OCI-LY7 (cell line): Measurements from ENCODE around the gene SEC22C.

Experiments
- EZH2phosphoT487 ChIP-seq: fragments of 200-600 bp; sonication (generic); IDR thresholded peaks from 2 replicates; pipeline ENCODE4 v1.6.1; 2018; ENCODE audit warnings: low read depth, borderline replicate concordance, mild to moderate bottlenecking, mixed run types, antibody characterized with exemption, low read length, moderate library complexity, mixed read lengths
- TF ChIP-seq, protein P1 (sequence below): fragments of 200-600 bp; sonication (generic); conservative IDR thresholded peaks from 2 replicates; pipeline ENCODE4 v1.5.1; 2014; ENCODE audit warnings: mild to moderate bottlenecking, antibody characterized with exemption, low read length, moderate library complexity, mixed read lengths

DNA sequence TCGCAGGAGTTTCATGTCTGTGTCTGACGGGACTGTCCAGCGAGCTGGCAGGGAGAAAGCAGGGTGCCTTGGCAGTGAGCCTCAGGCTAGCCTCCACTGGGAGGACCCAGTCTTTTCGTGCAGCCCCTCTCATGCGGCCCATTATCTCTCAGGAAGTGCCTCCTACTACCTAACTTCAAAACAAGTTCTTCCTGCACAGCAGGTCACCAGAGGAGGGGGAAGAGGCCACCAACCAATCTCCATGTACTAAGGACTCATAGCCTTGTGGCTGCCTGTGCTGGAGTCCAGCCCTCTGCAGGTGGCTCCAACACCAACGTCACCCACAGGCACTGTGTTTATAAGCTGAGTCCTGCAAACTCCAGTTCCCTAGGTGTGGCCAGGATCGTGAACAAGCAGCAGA lies 74.5 kb downstream of the SEC22C start:
- TF ChIP-seq, protein P1, sequence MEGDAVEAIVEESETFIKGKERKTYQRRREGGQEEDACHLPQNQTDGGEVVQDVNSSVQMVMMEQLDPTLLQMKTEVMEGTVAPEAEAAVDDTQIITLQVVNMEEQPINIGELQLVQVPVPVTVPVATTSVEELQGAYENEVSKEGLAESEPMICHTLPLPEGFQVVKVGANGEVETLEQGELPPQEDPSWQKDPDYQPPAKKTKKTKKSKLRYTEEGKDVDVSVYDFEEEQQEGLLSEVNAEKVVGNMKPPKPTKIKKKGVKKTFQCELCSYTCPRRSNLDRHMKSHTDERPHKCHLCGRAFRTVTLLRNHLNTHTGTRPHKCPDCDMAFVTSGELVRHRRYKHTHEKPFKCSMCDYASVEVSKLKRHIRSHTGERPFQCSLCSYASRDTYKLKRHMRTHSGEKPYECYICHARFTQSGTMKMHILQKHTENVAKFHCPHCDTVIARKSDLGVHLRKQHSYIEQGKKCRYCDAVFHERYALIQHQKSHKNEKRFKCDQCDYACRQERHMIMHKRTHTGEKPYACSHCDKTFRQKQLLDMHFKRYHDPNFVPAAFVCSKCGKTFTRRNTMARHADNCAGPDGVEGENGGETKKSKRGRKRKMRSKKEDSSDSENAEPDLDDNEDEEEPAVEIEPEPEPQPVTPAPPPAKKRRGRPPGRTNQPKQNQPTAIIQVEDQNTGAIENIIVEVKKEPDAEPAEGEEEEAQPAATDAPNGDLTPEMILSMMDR = no peak
- no peak for TF ChIP-seq EZH2phosphoT487
